HepG2 (cell line): ENCODE results near the gene MBTPS2. TPM values are rescaled to one million over a fixed set of nuclear protein-coding genes. Genes with fewer than 3 reads are reported as not detected.

Experiments used
- ARNT2 ChIP-seq: sonication (generic); formaldehyde crosslinking; IDR thresholded peaks from 2 replicates; pipeline ENCODE4 v1.8.0; 2022; ENCODE audit warnings: mild to moderate bottlenecking, low read depth, missing genetic modification reagents, moderate library complexity
- EP300 ChIP-seq, 3 experiments: sonication (generic) in 1 of 3; formaldehyde crosslinking in 1 of 3; IDR thresholded peaks; 2 replicates each; pipeline versions ENCODE4 v1.5.1 to v1.6.1; 2011 to 2020; ENCODE audit warnings: low read depth in 2 of 3, low read length in 2 of 3, borderline replicate concordance in 1 of 3, improper control_type of control experiment in 1 of 3, mild to moderate bottlenecking in 1 of 3, missing genetic modification reagents in 1 of 3, moderate library complexity in 1 of 3
- FOXJ3 ChIP-seq: sonication (generic); formaldehyde crosslinking; IDR thresholded peaks from 2 replicates; pipeline ENCODE4 v1.4.0; 2020; ENCODE audit warnings: missing genetic modification reagents, mild to moderate bottlenecking, borderline replicate concordance
- GATAD2A ChIP-seq: IDR thresholded peaks from 2 replicates; pipeline ENCODE4 v1.6.1; 2016
- GPBP1L1 ChIP-seq: sonication (generic); formaldehyde crosslinking; IDR thresholded peaks from 2 replicates; pipeline ENCODE4 v1.5.0; 2020; ENCODE audit warnings: mild to moderate bottlenecking, missing genetic modification reagents
- HNF4A ChIP-seq: sonication (generic); formaldehyde crosslinking; IDR thresholded peaks from 2 replicates; pipeline ENCODE4 v1.4.0; 2020; ENCODE audit warnings: missing genetic modification reagents
- ISL2 ChIP-seq: sonication (generic); formaldehyde crosslinking; IDR thresholded peaks from 2 replicates; pipeline ENCODE4 v1.5.0; 2020; ENCODE audit warnings: missing genetic modification reagents
- KAT8 ChIP-seq: IDR thresholded peaks from 2 replicates; pipeline ENCODE4 v1.6.1; 2016; ENCODE audit warnings: missing genetic modification reagents, missing compliant biosample characterization
- MIXL1 ChIP-seq: IDR thresholded peaks from 2 replicates; pipeline ENCODE4 v1.6.1; 2016
- MXI1 ChIP-seq: IDR thresholded peaks from 3 replicates; pipeline ENCODE4 v1.6.1; 2012; ENCODE audit warnings: low read depth, low read length, inconsistent platforms, borderline replicate concordance
- NCOR1 ChIP-seq: fragments of 200-600 bp; sonication (generic); IDR thresholded peaks from 2 replicates; pipeline ENCODE4 v1.7.0; 2017; ENCODE audit warnings: antibody characterized with exemption, low read length, borderline replicate concordance
- NR2F1 ChIP-seq, 2 experiments: fragments of 450-650 bp in 1 of 2; formaldehyde crosslinking in 1 of 2; IDR thresholded peaks; 2 replicates each; pipeline versions ENCODE4 v1.5.0 to v1.6.1; 2016 to 2020; ENCODE audit warnings: mild to moderate bottlenecking in 1 of 2, missing compliant biosample characterization in 1 of 2, missing genetic modification reagents in 1 of 2, moderate library complexity in 1 of 2
- PCBP1 ChIP-seq: fragments of 200-400 bp; formaldehyde crosslinking; IDR thresholded peaks from 2 replicates; pipeline ENCODE4 v1.6.1; 2017; ENCODE audit warnings: mild to moderate bottlenecking, low read depth, low read length, borderline replicate concordance
- PHF5A ChIP-seq: IDR thresholded peaks from one replicate; pipeline ENCODE4 v1.6.1; 2018; ENCODE audit warnings: low read depth, missing genetic modification reagents; ENCODE audit not compliant: unreplicated experiment
- PITX1 ChIP-seq: sonication (generic); formaldehyde crosslinking; IDR thresholded peaks from 2 replicates; pipeline ENCODE4 v1.5.1; 2020; ENCODE audit warnings: mild to moderate bottlenecking, missing genetic modification reagents
- PLSCR1 ChIP-seq: sonication (generic); formaldehyde crosslinking; IDR thresholded peaks from 2 replicates; pipeline ENCODE4 v1.5.0; 2020; ENCODE audit warnings: missing genetic modification reagents, mild to moderate bottlenecking, borderline replicate concordance
- RXRB ChIP-seq: IDR thresholded peaks from 2 replicates; pipeline ENCODE4 v1.6.1; 2016; ENCODE audit warnings: borderline replicate concordance, missing genetic modification reagents, missing compliant biosample characterization
- SALL1 ChIP-seq: sonication (generic); formaldehyde crosslinking; IDR thresholded peaks from 2 replicates; pipeline ENCODE4 v1.8.0; 2022; ENCODE audit warnings: mild to moderate bottlenecking, missing genetic modification reagents
- SOX13 ChIP-seq, 3 experiments: fragments of 450-650 bp in 1 of 3; sonication (generic) in 1 of 3; formaldehyde crosslinking in 1 of 3; IDR thresholded peaks in 2 of 3; conservative IDR thresholded peaks in 1 of 3; 2 replicates each; pipeline versions ENCODE4 v1.5.0 to v1.6.1; 2016 to 2020; ENCODE audit warnings: antibody characterized with exemption in 1 of 3, mild to moderate bottlenecking in 1 of 3, missing compliant biosample characterization in 1 of 3, missing genetic modification reagents in 1 of 3, moderate library complexity in 1 of 3
- STAT5B ChIP-seq: sonication (generic); formaldehyde crosslinking; IDR thresholded peaks from 2 replicates; pipeline ENCODE4 v1.4.0; 2020; ENCODE audit warnings: missing genetic modification reagents
- TEAD3 ChIP-seq: optimal IDR thresholded peaks from 2 replicates; pipeline ENCODE3; 2016; ENCODE audit warnings: borderline replicate concordance
- ZNF234 ChIP-seq: sonication (generic); formaldehyde crosslinking; conservative IDR thresholded peaks from 2 replicates; pipeline ENCODE4 v1.5.1; 2020; ENCODE audit warnings: mild to moderate bottlenecking, missing genetic modification reagents
- ZNF354B ChIP-seq: sonication (generic); formaldehyde crosslinking; IDR thresholded peaks from 2 replicates; pipeline ENCODE4 v1.8.0; 2022; ENCODE audit warnings: mild to moderate bottlenecking, missing genetic modification reagents
- ZNF563 ChIP-seq: sonication (generic); formaldehyde crosslinking; IDR thresholded peaks from 2 replicates; pipeline ENCODE4 v1.8.0; 2022; ENCODE audit warnings: mild to moderate bottlenecking, moderate library complexity, missing genetic modification reagents
- ZNF629 ChIP-seq: sonication (generic); formaldehyde crosslinking; conservative IDR thresholded peaks from 2 replicates; pipeline ENCODE4 v1.5.0; 2020; ENCODE audit warnings: missing genetic modification reagents
- ZNF784 ChIP-seq: sonication (generic); formaldehyde crosslinking; IDR thresholded peaks from 2 replicates; pipeline ENCODE4 v1.5.1; 2020; ENCODE audit warnings: missing genetic modification reagents, mild to moderate bottlenecking, borderline replicate concordance
- ZNF841 ChIP-seq: sonication (generic); formaldehyde crosslinking; IDR thresholded peaks from 2 replicates; pipeline ENCODE4 v1.8.1; 2023; ENCODE audit warnings: missing genetic modification reagents, borderline replicate concordance
- polyA plus RNA-seq, 8 experiments: library from polyadenylated mRNA; depleted of rRNA in 3 of 8; stranded (reverse) in 7 of 8; unstranded in 1 of 8; fragments of >200 nt; fragmentation: Illumina TruSeq in 4 of 8; extraction: Trizol in 4 of 8; gene quantifications; 2 replicates each; pipeline versions ENCODE4 v1.2.1 to v1.2.3, GENCODE V29; 2011 to 2016; ENCODE audit warnings: low read depth in 4 of 8, missing spikeins in 1 of 8, mixed read lengths in 1 of 8; ENCODE audit not compliant: insufficient read depth in 1 of 8
- total RNA-seq, 5 experiments: library from RNA; depleted of rRNA; stranded (reverse); fragments of >200 nt; fragmentation: Illumina TruSeq; extraction: Trizol; gene quantifications; 2 replicates each; pipeline ENCODE4 v1.2.3, GENCODE V29; 2016; ENCODE audit warnings: low read depth in 1 of 5
- TF ChIP-seq, protein P1 (sequence below): sonication (generic); formaldehyde crosslinking; IDR thresholded peaks from 2 replicates; pipeline ENCODE4 v1.4.0; 2020; ENCODE audit warnings: missing genetic modification reagents, low read depth, mild to moderate bottlenecking, borderline replicate concordance

MBTPS2 gene
- total and polyA plus RNA-seq, 2 of the 13 experiments (the other 11 are each of a cell fraction or from before 2014, with no cell fraction given): 5.7 to 14.4 TPM

GRCh38 chrX:21831496-21831895 is 7.9 kb upstream of the MBTPS2 start (continued):
- TF ChIP-seq MXI1 (no peak), ZNF841 (CRISPR knock-in tag) (no peak), MIXL1 (CRISPR knock-in tag) (peak; percentile 34; the same call in 1 of the 2 replicates), RXRB (CRISPR knock-in tag) (peak; percentile 68), HNF4A (CRISPR knock-in tag) (peak; percentile 72), PLSCR1 (CRISPR knock-in tag) (no peak), ZNF629 (CRISPR knock-in tag) (no peak), ZNF354B (CRISPR knock-in tag) (no peak), GATAD2A (CRISPR knock-in tag) (peak; percentile 76), STAT5B (CRISPR knock-in tag) (no peak), ZNF234 (CRISPR knock-in tag) (no peak), KAT8 (CRISPR knock-in tag) (peak; percentile 46; the same call in 1 of the 2 replicates), EP300 (IDR thresholded peaks at IDR 0.05; ENCODE audit: low read depth in 2 of 2, low read length in 2 of 2) (peak in 1 of 2 experiments; percentile 88; a peak in 2 of 4 replicates), EP300 (CRISPR knock-in tag; IDR thresholded peaks at IDR 0.05; ENCODE audit: borderline replicate concordance) (no peak), ZNF784 (CRISPR knock-in tag) (no peak), GPBP1L1 (no peak), SALL1 (peak; percentile 57; the same call in 1 of the 2 replicates), ZNF563 (CRISPR knock-in tag) (no peak), PHF5A (no peak), ARNT2 (CRISPR knock-in tag) (no peak), TEAD3 (peak; percentile 11), FOXJ3 (CRISPR knock-in tag) (peak; percentile 66; the same call in 1 of the 2 replicates), PITX1 (CRISPR knock-in tag) (peak; percentile 75), NCOR1 (peak; percentile 43; the same call in 1 of the 2 replicates), SOX13 (IDR thresholded peaks at IDR 0.05) (peak; percentile 79), SOX13 (CRISPR knock-in tag; conservative IDR thresholded peaks at IDR 0.05 in 1 of 2, IDR thresholded peaks at IDR 0.05 in 1 of 2) (peak in 1 of 2 experiments; percentile 96; a peak in 2 of 4 replicates), PCBP1 (no peak), ISL2 (CRISPR knock-in tag) (peak; percentile 76), NR2F1 (CRISPR knock-in tag; IDR thresholded peaks at IDR 0.05) (peak; percentile 55 to 60; a peak in 2 of 4 replicates)
- TF ChIP-seq, protein P1, sequence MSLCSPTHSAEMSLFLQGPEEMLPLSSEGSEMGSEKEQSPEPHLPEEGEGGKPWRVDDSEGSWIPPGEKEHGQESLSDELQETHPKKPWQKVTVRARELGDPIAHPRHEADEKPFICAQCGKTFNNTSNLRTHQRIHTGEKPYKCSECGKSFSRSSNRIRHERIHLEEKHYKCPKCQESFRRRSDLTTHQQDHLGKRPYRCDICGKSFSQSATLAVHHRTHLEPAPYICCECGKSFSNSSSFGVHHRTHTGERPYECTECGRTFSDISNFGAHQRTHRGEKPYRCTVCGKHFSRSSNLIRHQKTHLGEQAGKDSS (CRISPR knock-in tag): no peak
